ENCODE data around the gene SH2D3A. TPM values are rescaled to one million over a fixed set of nuclear protein-coding genes. Genes with fewer than 3 reads are reported as not detected.

The SH2D3A gene
- total RNA-seq, 1 experiment from 2014 or later, result not detected

- peak; percentile 85 for DNase-seq (ENCODE audit: low spot score)
These were observed 29.1 kb downstream of the SH2D3A start for GRCh38 chr19:6737873-6738786.

GRCh38 chr19:6737284-6737872, 29.9 kb downstream of the SH2D3A start, which contains the start of gene GPR108:
GPR108 (minus strand) TSS chr19:6737580; CDS start chr19:6737576, 4 bp downstream.
- peak; percentile 100 for DNase-seq (ENCODE audit: low spot score)

- no peak for DNase-seq (ENCODE audit: low spot score)
These were observed 30.3 kb downstream of the SH2D3A start for GRCh38 chr19:6736917-6737283.

GRCh38 chr19:6736169-6736916, 30.9 kb downstream of the SH2D3A start:
- DNase-seq (ENCODE audit: low spot score), result peak; percentile 91

- no peak for DNase-seq (ENCODE audit: low spot score)
These were observed 31.9 kb downstream of the SH2D3A start for GRCh38 chr19:6735181-6735911.

- DNase-seq (ENCODE audit: low spot score), result no peak
These were observed 33.0 kb downstream of the SH2D3A start for GRCh38 chr19:6734096-6734696.

- no peak for DNase-seq (ENCODE audit: low spot score)
These were observed 33.7 kb downstream of the SH2D3A start for GRCh38 chr19:6733338-6734095.

GRCh38 chr19:6732803-6733337, 34.4 kb downstream of the SH2D3A start:
- DNase-seq (ENCODE audit: low spot score), result no peak

- DNase-seq (ENCODE audit: low spot score), result no peak
These were observed 35.4 kb downstream of the SH2D3A start for GRCh38 chr19:6731822-6732221.

- no peak for DNase-seq (ENCODE audit: low spot score)
These were observed 36.1 kb downstream of the SH2D3A start for GRCh38 chr19:6730941-6731670.

GRCh38 chr19:6730153-6730804, 37.0 kb downstream of the SH2D3A start:
- peak; percentile 26 for DNase-seq (ENCODE audit: low spot score)

- DNase-seq (ENCODE audit: low spot score), result no peak
These were observed 37.6 kb downstream of the SH2D3A start for GRCh38 chr19:6729573-6730152.

- no peak for DNase-seq (ENCODE audit: low spot score)
These were observed 38.9 kb downstream of the SH2D3A start for GRCh38 chr19:6728346-6728745.

GRCh38 chr19:6725513-6726231, 41.6 kb downstream of the SH2D3A start:
- no peak for DNase-seq (ENCODE audit: low spot score)

GRCh38 chr19:6724631-6725492, 42.4 kb downstream of the SH2D3A start:
- no peak for DNase-seq (ENCODE audit: low spot score)

- DNase-seq (ENCODE audit: low spot score), result no peak
These were observed 43.5 kb downstream of the SH2D3A start for GRCh38 chr19:6723738-6724137.

- DNase-seq (ENCODE audit: low spot score), result peak; percentile 77
These were observed 44.1 kb downstream of the SH2D3A start for GRCh38 chr19:6723108-6723618.
